ENCODE data around the gene RIMOC1. TPM values are rescaled to one million over a fixed set of nuclear protein-coding genes. Genes with fewer than 3 reads are reported as not detected.

RIMOC1 gene
- total and polyA plus RNA-seq, 2 donors (not counting 1 experiment from before 2014, with no cell fraction given): 5.3 to 33.1 TPM

GRCh38 chr5:41874512-41875060 is 29.6 kb upstream of the RIMOC1 start:
- H3K27me3 Mint-ChIP-seq: peaks cover 22% of the 10 kb centered on the region
- peaks cover 3% of the 10 kb centered on the region for H3K79me2 ChIP-seq (ENCODE audit: control insufficient read depth, insufficient read depth, low read length)
- ATAC-seq (ENCODE audit: low read depth) (no peak), DNase-seq (no peak)
- H3K4me3 ChIP-seq (ENCODE audit: control extremely low read depth in 1 of 5, extremely low read depth in 1 of 5, insufficient read depth in 1 of 5, low read depth in 2 of 5, low read length in 4 of 5): no peak overlapping the region
- peaks cover 0 to 8% (median 1%) of the 10 kb centered on the region in 4 experiments for H3K27me3 ChIP-seq (replicated peaks in 1 of 4; ENCODE audit: control extremely low read depth in 1 of 4, control insufficient read depth in 3 of 4, insufficient read depth in 4 of 4, low read length in 3 of 4)
- H3K4me1 ChIP-seq (ENCODE audit: control insufficient read depth in 2 of 2, insufficient read depth in 2 of 2, low read length in 2 of 2): peaks cover 8 to 10% of the 10 kb centered on the region in 2 donors
- H3K9ac ChIP-seq (ENCODE audit: low read length): no peak overlapping the region
- no peaks in the 10 kb centered on the region for H4K20me1 ChIP-seq (ENCODE audit: control insufficient read depth, insufficient read depth, low read length, poor library complexity, severe bottlenecking)
- H3K27ac ChIP-seq (ENCODE audit: low read length in 2 of 2): no peak overlapping the region
- H3K9me3 ChIP-seq (ENCODE audit: control extremely low read depth in 1 of 3, control insufficient read depth in 2 of 3, insufficient read depth in 1 of 3, low read length in 2 of 3): no peaks in the 10 kb centered on the region
- no peaks in the 10 kb centered on the region for H3K36me3 ChIP-seq (replicated peaks in 1 of 2; ENCODE audit: control extremely low read depth in 1 of 2, control insufficient read depth in 1 of 2, extremely low read depth in 1 of 2, insufficient read depth in 2 of 2, low read length in 1 of 2)
- no peak overlapping the region for H3K4me3 Mint-ChIP-seq
- POLR2A ChIA-PET: no interaction called here
- no peak overlapping the region for H3K27ac Mint-ChIP-seq
- intact Hi-C loops (cut with micrococcal nuclease): loop anchor here (10.0 kb wide), 1 partner anchor 1250 kb away; the partner anchor contains the start of gene ZNF131
- H2AFZ ChIP-seq (ENCODE audit: insufficient read depth, low read depth, low read length, poor library complexity, severe bottlenecking): no peak overlapping the region
- no peak for TF ChIP-seq EZH2 (IDR thresholded peaks at IDR 0.05; ENCODE audit: borderline replicate concordance, insufficient read depth, low read depth, low read length, poor library complexity, severe bottlenecking)
- TF ChIP-seq, protein P1, sequence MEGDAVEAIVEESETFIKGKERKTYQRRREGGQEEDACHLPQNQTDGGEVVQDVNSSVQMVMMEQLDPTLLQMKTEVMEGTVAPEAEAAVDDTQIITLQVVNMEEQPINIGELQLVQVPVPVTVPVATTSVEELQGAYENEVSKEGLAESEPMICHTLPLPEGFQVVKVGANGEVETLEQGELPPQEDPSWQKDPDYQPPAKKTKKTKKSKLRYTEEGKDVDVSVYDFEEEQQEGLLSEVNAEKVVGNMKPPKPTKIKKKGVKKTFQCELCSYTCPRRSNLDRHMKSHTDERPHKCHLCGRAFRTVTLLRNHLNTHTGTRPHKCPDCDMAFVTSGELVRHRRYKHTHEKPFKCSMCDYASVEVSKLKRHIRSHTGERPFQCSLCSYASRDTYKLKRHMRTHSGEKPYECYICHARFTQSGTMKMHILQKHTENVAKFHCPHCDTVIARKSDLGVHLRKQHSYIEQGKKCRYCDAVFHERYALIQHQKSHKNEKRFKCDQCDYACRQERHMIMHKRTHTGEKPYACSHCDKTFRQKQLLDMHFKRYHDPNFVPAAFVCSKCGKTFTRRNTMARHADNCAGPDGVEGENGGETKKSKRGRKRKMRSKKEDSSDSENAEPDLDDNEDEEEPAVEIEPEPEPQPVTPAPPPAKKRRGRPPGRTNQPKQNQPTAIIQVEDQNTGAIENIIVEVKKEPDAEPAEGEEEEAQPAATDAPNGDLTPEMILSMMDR (IDR thresholded peaks at IDR 0.05): no peak
- H3K9me3 Mint-ChIP-seq (ENCODE audit: insufficient read depth): no peaks in the 10 kb centered on the region
- no peak overlapping the region for H3K4me2 ChIP-seq (replicated peaks; ENCODE audit: low read depth, low read length, poor library complexity, severe bottlenecking)
- peaks cover 13% of the 10 kb centered on the region for H3K4me1 Mint-ChIP-seq
- CTCF ChIA-PET: no interaction called here

- CTCF ChIA-PET: interaction anchor here (1.1 kb wide), 1 partner anchor 19 kb away, joined by 4 read pairs; no protein-coding TSS in a partner anchor
- intact Hi-C loops (cut with micrococcal nuclease): loop anchor here (10.0 kb wide), 1 partner anchor 1250 kb away; the partner anchor contains the start of gene ZNF131
Measured at GRCh38 chr5:41875121-41875520, 29.0 kb upstream of the RIMOC1 start.

More at GRCh38 chr5:41875121-41875520, 29.0 kb upstream of the RIMOC1 start:
- Histone ChIP-seq H3K4me1 (ENCODE audit: control insufficient read depth in 2 of 2, insufficient read depth in 2 of 2, low read length in 2 of 2) (peaks cover 8 to 9% of the 10 kb centered on the region in 2 donors), H3K4me3 (ENCODE audit: control extremely low read depth in 1 of 5, extremely low read depth in 1 of 5, insufficient read depth in 1 of 5, low read depth in 2 of 5, low read length in 4 of 5) (no peak overlapping the region), H3K4me2 (replicated peaks; ENCODE audit: low read depth, low read length, poor library complexity, severe bottlenecking) (no peak overlapping the region), H3K9me3 (ENCODE audit: control extremely low read depth in 1 of 3, control insufficient read depth in 2 of 3, insufficient read depth in 1 of 3, low read length in 2 of 3) (no peaks in the 10 kb centered on the region), H3K36me3 (replicated peaks in 1 of 2; ENCODE audit: control extremely low read depth in 1 of 2, control insufficient read depth in 1 of 2, extremely low read depth in 1 of 2, insufficient read depth in 2 of 2, low read length in 1 of 2) (no peaks in the 10 kb centered on the region), H4K20me1 (ENCODE audit: control insufficient read depth, insufficient read depth, low read length, poor library complexity, severe bottlenecking) (no peaks in the 10 kb centered on the region), H2AFZ (ENCODE audit: insufficient read depth, low read depth, low read length, poor library complexity, severe bottlenecking) (no peak overlapping the region), H3K27me3 (replicated peaks in 1 of 4; ENCODE audit: control extremely low read depth in 1 of 4, control insufficient read depth in 3 of 4, insufficient read depth in 4 of 4, low read length in 3 of 4) (peaks cover 0 to 8% (median 1%) of the 10 kb centered on the region in 4 experiments), H3K79me2 (ENCODE audit: control insufficient read depth, insufficient read depth, low read length) (peaks cover 3% of the 10 kb centered on the region), H3K9ac (ENCODE audit: low read length) (no peak overlapping the region), H3K27ac (ENCODE audit: low read length in 2 of 2) (no peak overlapping the region)
- POLR2A ChIA-PET: no interaction called here
- Mint-ChIP-seq H3K4me3 (no peak overlapping the region), H3K27me3 (peaks cover 26% of the 10 kb centered on the region), H3K9me3 (ENCODE audit: insufficient read depth) (no peaks in the 10 kb centered on the region), H3K27ac (no peak overlapping the region), H3K4me1 (peaks cover 13% of the 10 kb centered on the region)
- TF ChIP-seq, protein P1 (IDR thresholded peaks at IDR 0.05): no peak
- TF ChIP-seq EZH2 (IDR thresholded peaks at IDR 0.05; ENCODE audit: borderline replicate concordance, insufficient read depth, low read depth, low read length, poor library complexity, severe bottlenecking): no peak
- no peak for DNase-seq
- ATAC-seq (ENCODE audit: low read depth): no peak

Measured in B cell (primary cell).